Measurements from ENCODE around the gene ZNF44.

ZNF44 gene

GRCh38 chr19:12260861-12261260 lies 33.8 kb downstream of the ZNF44 start:
- no peak for DNase-seq

DNA sequence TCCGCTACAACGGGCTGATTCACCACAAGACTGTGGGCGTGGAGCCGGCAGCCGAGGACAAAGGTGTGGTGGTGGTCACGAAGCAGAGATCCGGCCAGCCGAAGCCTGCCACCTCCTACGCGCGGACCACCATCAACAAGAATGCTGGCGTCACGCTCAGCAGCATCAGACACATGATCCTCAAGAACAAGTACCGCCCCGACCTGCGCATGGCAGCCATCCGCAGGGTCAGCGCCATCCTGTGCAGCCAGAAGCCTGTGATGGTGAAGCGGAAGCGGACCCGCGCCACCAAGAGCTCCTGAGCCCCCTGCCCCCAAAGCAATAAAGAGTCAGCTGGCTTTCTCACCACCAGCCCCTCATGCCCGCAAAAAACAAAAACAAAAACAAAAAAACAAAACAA lies 34.4 kb downstream of the ZNF44 start:
- no peak for DNase-seq

- DNase-seq = no peak
These were observed 39.3 kb downstream of the ZNF44 start for GRCh38 chr19:12255372-12255771.

- DNase-seq = no peak
These were observed 47.0 kb downstream of the ZNF44 start for GRCh38 chr19:12247644-12248222.

GRCh38 chr19:12244370-12244769 lies 50.3 kb downstream of the ZNF44 start:
- DNase-seq = no peak

DNA sequence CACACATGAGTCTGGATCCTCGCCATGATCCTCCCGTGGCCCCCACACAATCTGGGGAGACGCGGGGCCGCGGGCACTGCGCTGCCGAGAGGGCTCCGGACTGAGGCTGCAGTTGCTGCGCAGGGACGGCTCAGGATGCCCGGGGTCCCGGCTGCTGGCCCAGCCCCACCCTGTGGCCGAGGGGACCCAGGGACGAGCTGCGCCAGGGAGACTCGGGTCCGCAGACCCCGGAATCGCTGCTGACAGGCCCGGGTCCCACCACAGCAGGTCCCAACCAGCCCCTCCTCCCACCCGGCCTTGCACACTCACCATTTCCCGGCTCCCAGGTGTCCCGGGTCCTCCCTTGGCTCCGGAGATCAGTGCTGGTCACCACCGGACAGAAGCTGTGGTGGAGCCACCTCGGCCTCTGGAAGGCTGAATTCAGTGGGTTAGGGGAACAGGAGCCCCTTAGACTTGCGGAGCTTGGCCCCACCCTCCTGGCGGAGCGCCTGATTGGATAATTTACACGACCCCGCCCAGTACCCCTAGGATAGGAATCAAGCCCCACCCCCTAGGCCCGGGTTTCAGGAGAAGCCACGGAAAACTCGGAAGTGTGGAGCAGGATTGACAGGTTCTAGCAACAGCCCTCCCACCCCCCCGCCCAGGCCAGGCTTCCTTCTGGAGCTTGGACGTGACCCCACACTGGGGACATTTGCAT lies 57.4 kb downstream of the ZNF44 start:
- DNase-seq = no peak

DNA sequence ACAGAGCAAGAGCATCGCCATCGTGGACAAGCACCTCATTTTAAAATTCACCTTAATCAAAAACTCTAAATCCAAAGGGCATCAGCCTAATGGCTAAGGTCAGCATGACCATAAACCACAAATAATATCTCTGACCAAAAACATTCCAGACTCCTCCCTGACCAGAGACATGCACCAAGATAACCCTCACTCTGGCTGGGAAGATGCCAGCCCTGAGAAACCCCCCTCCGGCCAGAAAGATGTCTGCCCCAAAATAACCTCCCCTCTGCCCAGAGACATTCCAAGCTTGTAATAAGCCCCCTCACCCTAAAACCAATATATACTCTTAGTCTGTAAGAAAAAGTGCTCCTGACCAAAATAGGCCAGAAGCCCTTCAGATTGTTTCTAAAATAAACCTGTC lies 61.7 kb downstream of the ZNF44 start:
- no peak for DNase-seq

DNA sequence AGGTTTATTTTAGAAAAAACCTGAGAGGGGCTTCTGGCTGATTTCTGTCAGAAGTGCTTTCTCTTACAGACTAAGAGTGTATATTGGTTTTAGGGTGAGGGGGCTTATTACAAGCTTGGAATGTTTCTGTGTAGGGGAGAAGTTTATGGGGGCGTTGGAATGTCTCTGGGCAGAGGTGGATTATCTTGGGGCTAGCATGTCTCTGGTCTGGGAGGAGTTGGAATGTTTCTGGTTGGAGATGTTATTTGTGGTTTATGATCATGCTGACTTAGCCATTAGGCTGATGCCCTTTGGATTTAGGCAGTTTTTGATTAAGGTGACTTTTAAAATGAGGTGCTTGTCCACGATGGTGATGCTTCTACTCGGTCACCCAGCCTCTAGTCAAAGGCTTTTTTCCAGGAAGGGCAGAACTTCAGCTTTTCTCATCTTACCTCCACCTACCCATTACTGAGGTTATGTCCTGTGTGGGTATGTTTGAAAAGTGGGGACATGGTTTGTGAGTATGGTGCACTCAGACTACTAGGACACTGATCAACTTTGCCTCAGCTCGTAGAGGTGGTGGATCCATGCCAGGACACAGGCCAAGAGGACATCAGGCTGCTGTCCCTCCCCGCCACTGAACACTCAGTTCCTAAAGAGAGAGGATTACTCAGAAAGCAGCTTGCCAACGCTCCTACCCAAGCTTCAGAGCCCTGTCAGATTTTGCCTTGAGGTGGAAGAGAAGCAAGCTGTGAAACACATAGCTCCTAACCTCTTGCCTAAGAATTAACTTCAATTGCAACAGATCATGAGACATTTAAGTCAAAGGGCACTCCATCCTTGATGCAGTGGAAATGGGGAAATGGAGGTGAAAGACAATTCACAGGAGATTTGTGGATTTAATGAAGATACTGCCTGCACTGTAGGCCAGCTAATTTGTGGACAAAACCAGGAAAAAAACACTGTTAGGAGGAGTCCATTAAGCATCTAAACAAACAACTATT lies 63.6 kb downstream of the ZNF44 start:
- no peak for DNase-seq

- DNase-seq = no peak
These were observed 64.7 kb downstream of the ZNF44 start for GRCh38 chr19:12229990-12230389.

DNA sequence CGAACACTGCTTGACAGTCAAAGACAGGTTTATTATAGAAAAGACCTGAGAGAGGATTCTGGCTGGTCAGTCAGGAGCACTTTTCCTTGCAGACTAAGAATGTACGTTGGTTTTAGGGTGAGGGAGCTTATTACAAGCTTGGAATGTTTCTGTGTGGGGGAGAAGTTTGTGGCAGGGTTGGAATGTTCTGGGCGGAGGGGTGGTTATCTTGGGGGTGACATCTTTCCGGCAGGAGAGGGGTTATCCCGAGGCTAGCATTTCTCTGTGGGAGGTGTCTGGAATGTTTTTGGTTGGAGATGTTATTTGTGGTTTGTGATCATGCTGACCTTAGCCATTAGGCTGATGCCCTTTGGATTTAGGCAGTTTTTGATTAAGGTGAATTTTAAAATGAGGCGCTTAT lies 70.0 kb downstream of the ZNF44 start:
- no peak for DNase-seq

- no peak for DNase-seq
These were observed 71.6 kb downstream of the ZNF44 start for GRCh38 chr19:12222980-12223630.

Measured in NCI-H1048 (cell line).